ENCODE measurements around the gene KLHL35.

KLHL35 gene

GRCh38 chr11:75441804-75442132 lies 8.8 kb upstream of the KLHL35 start:
- no peak for DNase-seq

DNA sequence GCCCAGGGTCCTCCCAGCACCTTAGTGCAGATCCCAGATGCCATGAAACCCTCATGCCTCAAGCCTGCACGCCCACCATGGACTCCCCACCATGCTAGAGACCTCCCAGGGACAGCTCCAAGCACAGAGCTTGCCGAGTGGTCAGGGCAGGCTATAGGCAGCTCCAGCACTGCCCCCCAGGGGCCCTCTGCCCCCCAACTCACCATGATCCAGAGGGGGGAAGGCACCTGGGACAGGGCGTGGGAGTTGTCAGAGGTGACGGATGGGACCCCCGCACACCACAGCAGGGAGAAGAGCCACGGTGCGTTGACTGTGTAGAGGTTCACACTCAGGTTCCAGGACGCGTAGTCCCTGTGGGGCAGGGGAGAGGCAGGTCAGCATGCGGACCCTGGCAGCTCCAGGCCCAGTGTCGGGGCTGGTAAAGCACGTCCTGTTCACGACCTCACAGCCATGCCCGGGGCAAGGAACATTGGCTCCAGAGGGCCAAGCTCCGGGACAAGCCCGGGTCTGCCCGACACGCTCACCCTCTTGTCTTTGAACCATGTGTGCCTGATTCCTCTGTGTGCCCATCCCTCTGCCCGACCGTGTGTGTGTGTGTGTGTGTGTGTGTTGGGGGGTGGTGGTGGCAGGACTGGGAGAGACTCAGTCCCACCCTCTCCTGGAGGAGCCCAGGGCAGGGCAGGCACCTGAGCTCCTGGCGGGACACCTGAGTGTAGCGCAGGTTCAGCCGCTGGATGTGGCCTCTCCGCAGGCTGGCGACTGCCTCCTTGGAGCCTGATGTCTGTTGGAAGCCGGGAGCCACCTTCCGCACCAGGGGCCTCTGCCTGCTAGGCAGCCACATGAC lies 8.2 kb upstream of the KLHL35 start:
- DNase-seq: no peak

GRCh38 chr11:75439495-75440120 lies 6.6 kb upstream of the KLHL35 start:
- DNase-seq: no peak

DNA sequence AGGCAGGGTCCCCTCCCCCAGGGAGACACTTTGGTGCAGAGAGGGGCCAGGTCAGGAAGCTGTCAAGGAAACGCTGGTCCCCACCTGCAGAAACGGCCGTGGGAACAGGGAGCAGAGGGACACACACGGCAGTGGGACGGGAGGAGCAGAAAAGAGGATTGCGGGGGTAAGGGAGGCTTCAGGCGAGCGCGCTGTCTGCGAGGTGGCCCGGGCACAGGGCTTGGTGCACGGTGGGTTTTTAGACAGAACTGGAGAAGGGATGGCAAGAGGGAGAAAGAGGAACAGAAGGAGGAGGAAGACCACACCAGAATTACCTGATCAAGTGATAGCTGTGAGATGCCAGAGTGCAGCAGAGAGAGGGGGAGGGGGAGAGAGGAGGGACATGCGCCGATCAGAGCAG lies 6.0 kb upstream of the KLHL35 start:
- DNase-seq: no peak

DNA sequence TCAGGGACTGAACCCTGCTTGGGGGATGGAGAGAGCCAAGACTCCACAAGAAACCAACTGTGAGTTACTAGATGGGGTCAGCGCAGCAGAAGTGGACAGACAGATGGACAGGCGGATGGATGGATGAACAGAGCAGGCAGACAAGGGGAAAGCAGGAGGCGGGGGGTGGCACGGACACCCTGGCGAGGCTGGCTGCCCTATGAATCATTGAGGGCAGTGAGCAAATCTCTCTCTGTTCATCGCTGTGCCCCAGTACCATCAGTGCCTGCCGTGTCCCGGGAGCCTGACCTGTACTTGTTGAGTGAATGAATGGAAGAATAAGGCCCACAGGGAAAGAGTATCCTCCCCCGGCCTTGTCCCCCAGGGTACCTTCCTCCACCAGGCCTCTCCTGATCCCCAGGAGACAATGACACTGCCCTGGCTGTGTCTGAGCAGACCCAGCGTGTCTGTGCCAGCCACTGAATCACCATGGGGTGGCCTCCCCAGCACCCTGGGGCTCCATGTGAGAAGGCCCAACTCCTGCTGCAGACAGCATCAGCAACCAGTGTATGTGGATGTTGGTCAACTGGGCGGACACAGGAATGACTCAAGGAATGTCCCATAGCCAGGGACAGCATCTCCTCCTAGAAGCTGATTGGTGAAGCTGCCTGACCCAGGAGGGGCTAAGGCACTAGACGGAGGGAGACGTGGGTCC lies 5.1 kb upstream of the KLHL35 start:
- DNase-seq: no peak

- DNase-seq: no peak
Measured at GRCh38 chr11:75436806-75437205, 3.8 kb upstream of the KLHL35 start.

- no peak for DNase-seq
Measured at GRCh38 chr11:75435571-75435925, 2.5 kb upstream of the KLHL35 start.

DNA sequence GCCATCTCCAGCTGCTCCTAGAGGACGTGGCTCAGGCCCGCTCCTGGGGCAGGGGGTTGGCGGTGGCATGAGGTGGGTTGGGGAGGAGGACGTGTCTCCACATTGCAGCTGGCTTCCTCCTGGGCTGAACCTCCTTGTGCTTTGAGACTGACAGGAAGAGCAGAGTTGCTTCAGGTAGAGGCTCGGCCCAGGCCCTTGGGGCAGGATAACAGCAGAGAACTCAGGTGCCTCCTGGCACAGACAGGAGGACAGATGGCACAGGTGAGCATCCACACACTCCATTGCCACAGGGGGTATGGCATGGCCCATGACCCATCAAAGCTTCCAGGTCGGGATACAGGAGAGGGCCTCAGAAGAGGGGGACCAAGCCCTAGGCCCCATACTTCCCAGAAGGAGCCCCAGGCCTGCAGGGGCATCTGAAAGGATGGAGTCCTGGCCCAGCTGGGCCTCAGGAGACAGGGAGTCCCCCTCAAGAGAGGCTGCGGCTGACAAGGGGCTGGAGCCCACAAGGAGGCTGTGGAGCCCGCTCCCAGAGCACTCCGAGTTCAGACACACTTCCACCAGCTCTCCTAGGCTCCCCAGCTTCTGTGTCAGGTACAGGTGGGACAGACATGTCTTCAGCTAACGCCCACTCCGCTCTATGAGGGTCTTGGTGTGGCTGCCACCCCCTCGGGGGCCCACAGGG lies 2.0 kb upstream of the KLHL35 start:
- no peak for DNase-seq

- DNase-seq: no peak
Measured at GRCh38 chr11:75434051-75434450, 1.0 kb upstream of the KLHL35 start.

GRCh38 chr11:75433443-75433842 lies 440 bp upstream of the KLHL35 start:
- DNase-seq: no peak

DNA sequence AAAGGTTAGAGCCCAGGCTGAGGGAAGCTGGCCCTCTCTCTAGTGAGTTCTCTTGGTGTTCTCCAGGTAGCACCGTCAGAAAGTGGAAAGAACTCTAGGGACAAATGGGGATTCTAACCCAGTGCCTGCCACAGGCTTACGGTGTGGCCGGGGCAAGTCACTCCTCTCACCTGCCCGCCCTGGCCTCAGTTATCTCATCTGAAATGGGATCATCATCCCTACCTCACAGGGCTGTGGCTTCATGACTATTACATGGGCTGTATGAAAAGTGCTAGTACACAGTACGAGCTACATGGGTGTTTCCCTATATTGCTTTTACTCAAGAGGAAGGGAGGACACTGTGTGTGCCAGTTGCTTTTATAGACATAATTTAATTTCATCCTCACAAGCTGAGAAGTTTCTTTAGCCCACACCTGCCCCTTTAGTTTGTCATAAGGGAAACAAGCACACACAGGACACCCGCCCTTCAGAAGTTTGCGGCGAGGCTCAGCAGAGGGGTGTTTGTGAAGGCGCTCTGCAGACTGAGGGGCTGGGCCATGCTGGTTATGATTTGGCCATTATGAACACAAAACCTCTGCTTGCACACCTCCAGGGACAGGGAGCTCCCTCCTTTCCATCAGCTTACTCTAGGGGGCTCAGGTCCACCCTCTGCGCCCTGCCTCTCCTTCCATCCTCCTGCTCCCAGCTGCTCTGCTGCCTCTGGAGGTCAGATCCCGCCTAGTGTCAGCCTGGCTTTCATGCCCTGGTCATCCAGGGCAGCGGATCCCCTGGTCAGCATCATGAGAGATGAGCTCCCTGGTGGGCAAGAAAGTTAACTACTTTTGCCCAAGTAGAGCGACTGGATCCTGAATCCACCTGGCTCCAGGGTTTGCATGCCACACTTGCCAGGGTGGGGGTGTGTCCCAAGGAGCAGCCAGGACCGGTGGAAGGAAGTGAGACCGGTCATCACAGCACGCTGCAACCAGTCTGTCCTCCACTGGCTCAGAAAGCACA lies 1.2 kb downstream of the KLHL35 start:
- no peak for DNase-seq

DNA sequence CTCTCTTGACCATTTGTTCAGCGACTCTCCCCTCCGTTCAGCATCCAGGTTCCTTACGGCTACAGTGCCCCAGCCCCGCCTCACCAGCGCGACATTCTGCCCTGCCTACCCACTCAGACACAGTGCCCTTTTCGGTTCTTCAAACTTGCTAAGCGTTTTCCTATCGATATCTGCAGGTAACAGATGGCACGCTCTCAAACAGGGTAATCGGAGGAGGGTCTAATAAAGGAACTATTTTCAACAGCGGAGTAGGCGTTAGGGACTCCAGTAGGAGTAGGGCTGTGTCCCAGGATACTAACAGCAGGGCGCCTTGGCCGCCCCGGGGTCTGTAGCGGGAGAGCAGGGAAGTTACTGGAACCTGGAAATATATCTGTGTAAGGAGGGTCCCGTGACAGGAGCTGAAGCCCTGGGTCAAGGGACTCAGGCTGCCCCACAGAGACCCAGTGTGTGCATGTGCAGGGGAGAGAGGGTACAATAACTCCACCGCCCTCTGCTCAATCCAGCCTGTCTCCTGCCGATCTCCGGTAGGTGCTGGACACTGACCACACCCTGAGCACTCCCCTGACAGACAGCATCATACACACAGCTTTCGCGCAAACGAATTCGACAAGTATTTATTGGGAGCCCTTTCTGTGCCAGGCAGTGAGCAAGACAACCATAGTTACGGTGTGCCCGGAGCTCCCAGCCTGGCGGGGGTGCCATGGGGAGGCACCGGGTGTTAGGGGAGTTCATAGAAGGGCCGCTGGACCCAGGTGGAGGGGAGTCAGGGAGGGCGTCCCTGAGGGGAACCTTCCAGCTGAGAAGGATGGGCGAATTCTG lies 2.1 kb downstream of the KLHL35 start:
- no peak for DNase-seq

GRCh38 chr11:75429902-75430713 lies 2.9 kb downstream of the KLHL35 start:
- DNase-seq: peak in 1 of 14 donors; percentile 21

DNA sequence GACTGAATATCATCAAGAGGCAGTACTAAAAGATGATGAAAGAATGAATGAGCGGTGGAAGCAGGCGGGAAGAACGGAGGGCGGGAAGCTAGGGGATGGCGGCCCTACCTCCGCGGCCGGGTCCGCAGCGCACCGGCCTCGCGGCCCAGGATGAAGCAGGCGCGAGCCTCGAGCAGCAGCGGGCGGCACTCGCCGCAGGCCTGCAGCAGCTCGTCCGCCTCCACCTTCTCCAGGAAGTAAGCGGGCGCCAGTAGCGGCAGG lies 3.4 kb downstream of the KLHL35 start:
- DNase-seq: no peak

- DNase-seq: no peak
Measured at GRCh38 chr11:75428989-75429640, 3.9 kb downstream of the KLHL35 start.

- DNase-seq: peak in 12 of 14 donors; percentile 9 to 85 (median 63)
Measured at GRCh38 chr11:75428281-75428724, 4.7 kb downstream of the KLHL35 start.

GRCh38 chr11:75427181-75427580 lies 5.8 kb downstream of the KLHL35 start:
- DNase-seq: no peak

- DNase-seq: no peak
Measured at GRCh38 chr11:75426720-75427086, 6.3 kb downstream of the KLHL35 start.

GRCh38 chr11:75425422-75425821 lies 7.6 kb downstream of the KLHL35 start:
- no peak for DNase-seq

- no peak for DNase-seq
Measured at GRCh38 chr11:75424396-75424795, 8.6 kb downstream of the KLHL35 start.

Data from C1 segment of cervical spinal cord (tissue), 14 donors.